ENCODE data around the gene AK5. TPM values are rescaled to one million over a fixed set of nuclear protein-coding genes. Genes with fewer than 3 reads are reported as not detected.
"Not testable (repeated sequence)": the region's sequence is repeated elsewhere in the genome, so short reads cannot be mapped to it uniquely, and the experiment has no call there.

The AK5 gene
- total RNA-seq, 1 donor from 2014 or later = 0.42 TPM

DNA sequence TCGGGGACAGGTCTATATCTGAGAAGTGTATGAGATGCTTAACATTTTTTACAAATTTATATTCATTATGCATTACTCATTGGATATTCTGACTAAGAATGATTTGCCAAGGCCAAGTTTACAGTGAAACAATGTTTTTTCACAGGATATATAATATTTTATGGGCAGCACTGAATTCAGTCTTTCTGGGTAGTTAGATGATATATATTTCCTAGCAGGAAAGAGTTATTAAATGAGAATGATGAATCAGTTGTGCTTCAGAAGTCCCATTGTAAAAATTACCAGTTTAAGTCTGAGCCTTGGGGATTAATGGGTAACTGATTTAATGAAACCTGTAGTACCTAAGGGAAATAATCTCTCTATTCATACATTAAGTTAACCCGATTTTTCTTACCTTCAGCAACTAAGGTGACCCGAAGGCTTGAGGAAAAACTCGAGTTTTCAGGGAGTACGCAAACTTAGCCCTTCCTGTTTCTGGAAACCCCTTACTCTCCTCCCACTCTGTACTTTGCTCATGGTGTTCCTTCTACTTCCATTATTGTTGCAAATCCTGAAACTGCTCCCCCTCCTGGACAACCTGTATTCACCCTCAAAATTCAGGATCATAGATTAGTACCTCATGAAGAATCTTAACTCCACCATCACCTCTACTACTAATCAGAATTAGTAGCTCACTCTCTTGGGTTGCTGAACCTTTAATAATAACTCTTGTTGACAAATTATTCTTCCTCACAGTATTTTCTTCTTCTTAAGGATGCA is 135.1 kb downstream of the AK5 start:
- ATAC-seq (no peak), DNase-seq (no peak)
- intact Hi-C loops (cut with micrococcal nuclease) = no loop called here

DNA sequence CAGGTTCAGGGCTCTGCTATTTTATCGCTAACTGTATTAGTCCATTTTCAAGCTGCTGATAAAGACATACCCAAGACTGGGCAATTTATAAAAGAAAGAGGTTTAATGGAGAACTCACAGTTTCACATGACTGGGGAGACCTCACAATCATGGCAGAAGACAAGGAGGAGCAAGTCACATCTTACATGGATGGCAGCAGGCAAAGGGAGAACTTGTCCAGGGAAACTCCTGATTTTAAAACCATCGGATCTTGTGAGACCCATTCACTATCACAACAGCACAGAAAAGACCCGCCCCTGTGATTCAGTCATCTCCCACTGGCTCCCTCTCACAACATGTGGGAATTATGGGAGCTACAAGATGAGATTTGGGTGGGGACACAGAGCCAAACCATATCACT is 136.2 kb downstream of the AK5 start:
- DNase-seq; intact Hi-C loops (cut with micrococcal nuclease); ATAC-seq: not testable (repeated sequence)

DNA sequence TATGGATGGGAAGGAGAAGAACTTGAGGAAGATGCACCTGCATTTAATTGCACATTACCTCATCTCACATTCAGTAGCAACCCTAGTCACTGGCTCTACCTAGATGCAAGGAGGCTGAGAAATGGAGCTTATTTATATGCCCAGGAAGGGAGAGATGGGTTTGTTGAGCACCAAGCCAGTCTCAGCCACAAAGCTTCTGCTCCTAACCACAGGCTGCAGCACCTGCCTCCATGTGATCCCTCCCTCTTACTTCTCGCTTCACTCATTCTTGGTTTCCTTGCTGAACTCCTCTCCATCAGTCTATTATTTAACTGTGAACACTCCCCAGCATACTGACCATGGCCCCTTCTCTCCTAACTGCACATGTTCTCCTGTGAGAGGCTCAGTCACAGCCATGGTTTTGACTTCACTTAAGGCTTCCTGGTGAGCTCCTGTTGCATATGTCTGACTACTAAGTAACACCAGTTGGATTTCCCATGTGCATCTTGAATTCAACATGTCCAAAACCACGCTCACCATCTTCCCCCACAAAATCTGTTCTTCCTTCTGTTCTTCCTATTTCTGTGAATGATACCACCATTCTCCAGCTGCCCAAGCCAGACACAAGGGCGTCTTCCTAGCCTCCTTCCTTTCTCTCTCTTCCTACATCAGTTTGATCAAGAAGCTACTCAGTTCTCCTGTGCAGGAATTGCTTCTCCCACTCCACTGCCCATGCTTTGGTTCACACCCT is 139.8 kb downstream of the AK5 start:
- no peak for ATAC-seq
- intact Hi-C loops (cut with micrococcal nuclease) = no loop called here
- DNase-seq = no peak

DNA sequence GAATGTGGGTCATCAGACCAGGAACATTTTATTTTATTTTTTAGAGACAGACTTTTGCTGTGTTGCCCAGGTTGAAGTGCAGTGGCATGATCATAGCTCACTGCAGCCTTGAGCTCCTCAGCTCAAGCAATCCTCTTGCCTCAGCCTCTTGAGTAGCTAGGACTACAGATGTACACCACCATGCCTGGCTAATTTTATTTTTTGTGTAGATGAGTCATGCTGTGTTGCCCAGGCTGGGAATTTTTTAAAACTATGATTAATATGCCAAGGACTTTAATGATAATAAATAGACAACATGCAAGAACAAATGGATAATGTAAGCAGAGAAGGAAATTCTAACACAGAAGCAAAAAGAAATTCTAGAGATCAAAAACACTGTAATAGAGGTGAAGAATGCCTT is 142.4 kb downstream of the AK5 start:
- DNase-seq (no peak), ATAC-seq (no peak)
- intact Hi-C loops (cut with micrococcal nuclease) = no loop called here

DNA sequence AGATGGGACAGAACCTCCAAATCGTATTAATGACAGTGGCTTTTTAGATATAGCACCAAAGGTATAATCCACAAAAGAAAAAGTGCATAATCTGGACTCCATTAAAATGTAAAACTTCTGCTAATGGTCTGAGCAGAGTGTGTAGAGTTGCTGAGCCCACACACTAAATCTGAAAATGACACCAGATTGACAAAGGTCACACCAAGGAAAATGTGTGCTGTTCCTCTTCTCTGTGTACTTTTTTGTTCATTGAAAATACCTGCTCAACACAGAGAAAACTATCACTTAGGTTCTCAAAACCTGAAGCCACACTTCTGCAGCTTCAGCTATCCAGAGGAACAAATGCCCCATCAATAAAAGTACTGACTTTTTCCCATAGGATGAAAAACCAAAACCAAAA is 146.2 kb downstream of the AK5 start:
- no peak for DNase-seq
- intact Hi-C loops (cut with micrococcal nuclease) = no loop called here
- no peak for ATAC-seq

DNA sequence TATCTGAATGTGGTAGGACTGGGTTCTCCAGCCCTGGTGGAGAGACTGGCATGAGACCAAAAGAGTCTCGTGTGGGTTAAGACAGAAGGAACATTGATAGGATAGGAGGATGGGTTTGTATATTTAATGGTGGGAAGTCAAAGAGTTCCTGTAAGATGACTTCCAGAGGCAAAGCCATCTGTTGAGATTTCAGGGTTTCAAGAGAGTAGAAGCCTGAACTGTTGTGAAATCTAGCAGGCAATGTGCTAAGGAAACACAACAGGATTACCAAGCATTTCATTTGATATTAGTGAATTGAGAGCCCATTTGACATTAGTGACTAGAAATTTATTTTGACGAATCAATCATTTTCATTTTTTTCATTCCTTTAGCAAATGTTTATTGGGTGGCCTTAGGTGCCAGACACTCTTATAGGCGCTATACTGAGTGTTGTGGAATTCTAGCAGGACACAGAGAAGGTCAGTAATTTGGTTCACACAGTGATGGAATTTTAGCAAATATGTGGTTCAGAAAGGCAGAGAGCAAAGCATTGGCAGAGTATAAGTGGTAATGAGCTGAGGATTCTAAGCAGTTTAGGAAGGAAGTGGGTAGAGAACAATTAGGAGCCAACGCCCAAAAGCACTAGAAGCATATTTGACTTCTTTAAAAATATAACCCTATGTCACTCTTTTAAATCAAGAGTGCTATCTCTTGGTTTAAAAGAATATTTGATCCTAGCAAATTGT is 149.3 kb downstream of the AK5 start:
- no peak for DNase-seq
- intact Hi-C loops (cut with micrococcal nuclease) = no loop called here
- peak; percentile 33 for ATAC-seq

DNA sequence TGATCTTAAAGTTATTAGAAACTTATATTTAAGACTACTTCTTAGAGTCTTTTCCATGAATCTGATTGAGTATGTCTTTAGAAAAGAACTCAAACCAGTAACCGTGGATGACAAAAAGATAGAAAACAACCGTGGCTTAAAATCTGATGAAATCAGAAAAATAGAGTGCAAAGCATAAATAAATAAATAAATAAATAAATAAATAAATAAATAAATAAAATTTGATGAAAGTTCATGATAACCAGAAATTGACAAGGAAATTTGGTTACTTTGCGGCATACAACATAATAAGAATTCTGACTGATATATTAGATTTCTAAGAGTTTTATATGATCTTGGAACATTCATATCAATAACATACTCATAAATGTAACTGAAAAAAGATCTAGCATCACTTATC is 152.1 kb downstream of the AK5 start:
- no peak for ATAC-seq

DNA sequence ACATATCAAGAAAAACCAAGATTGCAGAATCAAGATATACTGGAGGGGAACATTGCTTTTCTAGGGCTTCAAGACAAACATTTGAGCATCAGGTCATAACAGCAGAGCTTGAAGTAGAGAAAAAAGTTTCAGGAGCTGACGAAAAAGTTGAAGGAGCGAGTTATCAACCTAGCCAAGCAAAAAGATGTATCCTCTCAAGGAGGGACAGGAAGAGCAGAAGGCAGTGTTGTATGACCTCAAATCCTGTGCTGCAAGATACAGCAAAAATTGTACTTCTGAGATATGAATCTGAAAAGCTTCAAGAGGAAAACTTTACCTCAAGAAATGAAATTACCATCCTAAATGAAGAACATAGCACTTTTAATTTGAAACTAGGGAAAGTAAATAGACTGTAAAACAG is 153.1 kb downstream of the AK5 start:
- no peak for ATAC-seq
- intact Hi-C loops (cut with micrococcal nuclease) = no loop called here
- DNase-seq = no peak

More for the DNA sequence above, 152.1 kb downstream of the AK5 start:
- intact Hi-C loops (cut with micrococcal nuclease) = no loop called here
- no peak for DNase-seq

DNA sequence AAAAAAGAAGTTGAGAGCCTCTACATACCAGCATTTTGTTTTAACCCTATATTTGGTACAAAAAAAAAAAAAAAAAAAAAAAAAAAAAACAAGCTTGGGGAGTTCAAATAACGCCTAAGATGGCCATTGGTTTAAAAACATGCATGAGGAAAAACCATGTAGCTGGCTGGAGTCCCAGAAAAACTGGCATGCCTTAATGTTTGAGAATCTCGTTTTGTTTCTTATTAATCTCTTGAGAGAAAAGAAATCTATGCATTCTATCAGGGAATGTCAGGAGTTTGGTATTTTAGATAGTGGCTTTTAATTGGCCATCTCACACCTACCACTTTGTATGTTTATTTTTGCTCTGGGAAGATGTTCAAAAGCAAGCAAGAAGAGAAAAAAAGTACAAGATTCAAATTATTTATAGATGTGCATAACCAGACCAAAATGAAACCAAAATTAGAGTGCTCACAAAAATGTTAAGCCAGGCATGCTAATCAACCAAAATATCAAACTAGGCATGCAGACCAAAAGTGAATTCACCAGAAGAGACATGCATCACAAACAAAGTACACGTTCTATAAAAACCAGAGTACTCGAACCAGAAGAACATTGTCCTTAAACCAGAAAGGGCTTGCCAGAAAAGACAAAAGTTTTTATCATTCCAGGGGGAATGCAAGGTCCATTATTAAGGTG is 156.6 kb downstream of the AK5 start:
- ATAC-seq (no peak), DNase-seq (no peak)
- intact Hi-C loops (cut with micrococcal nuclease) = no loop called here

DNA sequence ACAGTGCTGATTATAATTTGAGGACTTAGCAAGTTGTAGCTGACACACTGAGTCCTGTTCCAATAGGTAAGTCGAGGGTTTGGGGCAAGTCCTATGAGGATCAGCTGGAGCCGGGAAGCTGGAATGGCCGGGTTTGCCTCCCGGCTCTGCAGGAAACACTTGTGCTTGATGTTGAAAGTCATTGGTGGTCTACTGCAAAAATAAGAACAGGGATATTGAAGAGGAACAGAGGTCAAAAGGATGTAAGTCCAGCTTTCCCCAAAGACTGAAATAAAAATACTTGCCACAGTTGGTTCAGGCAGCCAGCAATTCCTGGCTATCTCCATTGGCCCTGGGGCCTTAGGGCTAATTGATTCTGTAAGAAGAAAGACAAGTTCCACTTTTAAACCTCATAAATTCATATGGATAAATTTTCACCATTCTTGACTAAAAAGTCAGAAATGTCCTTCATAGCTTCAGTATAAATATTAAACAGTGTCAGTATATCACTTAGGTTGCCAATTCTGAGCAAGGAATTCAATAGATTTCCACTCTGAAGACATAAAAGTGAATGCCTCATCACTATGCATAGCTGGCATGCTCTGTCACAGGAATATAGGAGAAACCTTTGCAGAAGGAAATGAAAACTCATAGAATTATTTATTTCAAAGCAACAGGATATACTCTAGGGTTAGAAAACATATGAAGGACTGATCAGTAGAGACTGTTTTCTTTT is 165.2 kb downstream of the AK5 start:
- ATAC-seq = no peak
- DNase-seq = no peak
- intact Hi-C loops (cut with micrococcal nuclease) = no loop called here

DNA sequence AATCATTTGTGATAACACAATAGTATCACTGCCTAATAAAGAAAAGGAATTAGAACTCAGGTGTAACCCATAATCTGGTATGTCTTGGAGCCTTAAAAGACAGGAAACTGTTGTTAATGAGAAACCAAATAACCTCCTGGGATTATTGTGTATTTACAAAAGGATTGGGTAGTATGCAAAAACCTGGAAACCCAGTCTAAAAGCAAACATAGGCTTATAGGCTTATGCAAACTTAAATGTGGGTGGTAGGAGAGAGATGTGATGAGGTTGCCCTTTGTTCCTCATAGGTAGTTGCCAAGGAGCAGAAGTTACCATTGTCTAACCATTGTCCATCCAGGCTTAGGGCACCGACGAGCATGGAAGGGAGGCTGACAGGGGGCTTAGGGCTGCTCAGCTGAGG is 165.8 kb downstream of the AK5 start:
- no peak for ATAC-seq
- no peak for DNase-seq
- intact Hi-C loops (cut with micrococcal nuclease) = no loop called here

DNA sequence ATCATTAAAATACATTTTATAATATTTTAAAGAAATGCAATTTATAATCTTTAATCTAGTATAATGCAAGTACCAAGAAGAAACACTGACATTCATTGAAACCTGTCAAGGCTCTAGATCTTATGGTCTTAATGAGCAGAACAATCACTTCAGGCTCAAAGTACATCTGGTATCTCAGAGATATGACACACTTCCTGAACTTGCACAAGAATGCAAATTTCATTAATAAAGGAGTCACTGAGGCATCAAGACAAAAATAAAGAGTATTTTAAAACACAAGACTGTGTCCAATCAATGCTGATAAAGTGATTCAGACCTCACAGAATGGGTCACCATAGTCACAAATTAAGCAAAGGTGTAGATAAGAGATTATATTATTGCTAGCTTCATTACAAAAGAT is 178.1 kb downstream of the AK5 start:
- intact Hi-C loops (cut with micrococcal nuclease) = no loop called here
- ATAC-seq (no peak), DNase-seq (no peak)

DNA sequence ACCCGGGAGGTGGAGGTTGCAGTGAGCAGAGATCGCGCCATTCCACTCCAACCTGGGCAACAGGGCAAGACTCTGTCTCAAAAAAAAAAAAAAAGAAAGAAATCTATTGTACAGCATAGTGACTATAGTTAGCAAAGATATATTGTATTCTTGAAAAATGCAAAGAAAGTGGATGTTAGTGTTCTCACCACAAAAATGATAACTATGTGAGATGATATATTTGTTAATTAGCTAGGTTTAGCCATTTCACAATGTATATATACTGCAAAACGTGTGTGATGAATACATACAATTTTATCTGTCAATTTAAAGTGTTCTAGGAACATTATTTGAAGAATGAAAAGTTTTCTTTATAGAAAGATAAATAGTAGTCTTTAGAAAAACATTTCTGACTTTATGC is 179.9 kb downstream of the AK5 start:
- ATAC-seq = no peak
- intact Hi-C loops (cut with micrococcal nuclease) = no loop called here
- no peak for DNase-seq

DNA sequence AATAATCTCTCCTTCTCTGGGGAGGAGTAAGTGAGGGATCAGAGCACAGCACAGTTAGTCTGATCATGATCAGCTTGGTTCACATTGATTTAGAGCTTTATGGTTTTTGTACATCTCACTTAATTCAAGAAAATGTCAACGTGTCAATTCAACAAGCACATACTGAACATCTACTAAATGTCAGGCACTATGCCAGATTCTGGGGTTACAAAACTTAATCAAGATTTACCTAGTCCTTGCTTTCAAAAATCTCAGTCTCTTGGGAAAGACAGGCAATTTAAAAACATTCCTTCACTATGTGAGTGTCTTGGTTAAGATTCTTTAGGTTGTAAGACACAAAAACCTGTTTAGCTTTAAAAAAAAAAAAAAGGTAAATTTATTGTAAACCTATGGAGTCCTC is 181.4 kb downstream of the AK5 start:
- no peak for ATAC-seq
- intact Hi-C loops (cut with micrococcal nuclease) = no loop called here
- no peak for DNase-seq

DNA sequence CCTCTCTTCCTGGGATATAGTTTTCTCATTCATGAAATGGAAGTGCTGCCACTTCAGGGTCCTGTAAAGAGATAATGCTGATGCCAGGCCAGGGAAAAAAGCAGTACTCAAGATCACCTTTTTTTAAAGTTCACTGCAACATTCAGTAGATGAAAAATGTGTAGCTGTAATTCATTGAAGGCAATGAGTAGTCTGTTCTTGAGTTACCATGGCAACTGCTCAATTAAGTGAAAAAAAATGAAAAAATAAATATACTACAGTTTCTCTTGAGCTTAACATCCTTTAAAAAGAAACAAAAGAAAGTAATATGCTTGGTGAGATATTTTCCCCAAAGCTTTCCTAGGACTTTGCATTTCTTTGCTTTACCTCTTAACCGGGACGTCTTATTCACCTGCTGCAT is 183.3 kb downstream of the AK5 start:
- ATAC-seq = no peak
- intact Hi-C loops (cut with micrococcal nuclease) = no loop called here

DNA sequence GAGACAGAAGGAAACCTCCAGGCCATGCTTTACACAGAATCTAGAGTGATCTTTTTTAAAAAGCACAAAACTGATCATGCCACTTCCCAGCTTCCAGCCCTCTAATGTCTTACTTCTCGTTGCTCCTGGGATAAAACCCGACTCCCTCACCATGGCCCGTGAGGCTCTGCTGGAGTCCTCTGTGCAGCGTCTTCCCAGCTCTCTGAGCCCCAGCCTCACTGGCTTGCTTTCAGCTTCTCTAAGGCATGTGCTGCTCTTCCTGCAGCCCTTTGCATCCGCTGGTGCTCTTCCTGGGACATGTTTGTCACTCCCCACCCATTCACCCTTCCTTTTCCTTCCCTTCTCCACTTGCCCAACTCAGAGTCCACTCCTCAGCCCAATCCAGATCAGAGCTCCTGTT is 184.1 kb downstream of the AK5 start:
- ATAC-seq (no peak), DNase-seq (no peak)
- intact Hi-C loops (cut with micrococcal nuclease) = no loop called here

More for the DNA sequence above, 183.3 kb downstream of the AK5 start:
- no peak for DNase-seq

DNA sequence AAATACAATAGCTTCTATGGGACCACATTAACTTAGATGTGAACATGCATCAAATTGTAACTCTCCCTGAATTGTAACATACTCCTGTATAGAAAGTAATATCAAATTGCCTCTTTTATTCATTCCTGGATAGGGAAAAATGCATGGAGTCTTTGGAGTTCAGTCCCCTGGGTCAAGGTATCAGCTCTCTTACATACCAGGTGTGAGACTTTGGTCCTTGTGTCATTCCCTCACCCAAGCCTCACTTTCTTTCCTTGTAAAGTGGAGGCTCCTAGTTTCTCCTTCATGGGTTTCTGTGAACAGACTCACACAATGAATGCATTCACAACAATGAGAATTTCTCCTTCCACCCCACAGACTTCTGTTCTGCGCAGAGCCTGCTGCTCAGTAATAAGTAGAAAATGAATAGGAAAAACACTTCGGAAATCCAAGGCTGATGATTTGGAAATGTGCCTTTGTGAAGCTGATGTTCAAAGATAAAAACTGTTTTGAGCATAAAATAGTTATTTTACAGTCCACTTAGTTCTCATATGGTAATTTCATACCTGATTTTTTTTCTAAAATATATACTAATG is 185.3 kb downstream of the AK5 start:
- DNase-seq = no peak
- ATAC-seq = no peak
- intact Hi-C loops (cut with micrococcal nuclease) = no loop called here

DNA sequence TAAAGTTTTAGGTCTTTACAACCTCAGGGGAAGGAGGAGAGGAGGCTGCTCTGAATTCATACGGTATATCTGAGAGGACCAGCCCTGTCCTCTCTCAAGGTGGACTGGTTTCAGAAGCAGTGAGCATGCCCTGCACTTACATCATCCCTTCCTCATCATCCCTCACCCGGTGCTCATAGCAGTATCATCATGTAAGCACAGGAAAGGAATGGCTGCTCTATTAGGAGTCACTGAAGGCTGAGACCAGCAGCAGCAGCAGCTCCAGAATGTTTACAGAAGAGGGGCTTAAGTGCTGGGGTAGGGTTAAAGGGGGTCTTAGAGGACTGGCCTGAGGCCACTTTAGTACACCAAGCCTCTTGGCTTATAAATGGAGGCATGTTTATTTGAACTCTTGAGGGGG is 185.9 kb downstream of the AK5 start:
- ATAC-seq (no peak), DNase-seq (no peak)
- intact Hi-C loops (cut with micrococcal nuclease) = no loop called here
